Panc1 (cell line): ENCODE results near the gene PLEKHM2. TPM values are rescaled to one million over a fixed set of nuclear protein-coding genes. Genes with fewer than 3 reads are reported as not detected.

ENCODE experiments used
- ATAC-seq: fragments of 200-7000 bp; cut with Tn5 transposase; 2 replicates; pipeline ENCODE4 v1.9.1; 2020; ENCODE audit warnings: mild to moderate bottlenecking, moderate library complexity
- BruUV-seq: library from RNA; stranded (reverse); fragments of 400-500 nt; replicated peaks from 2 replicates; lab custom pipeline; 2021; lab: Mats Ljungman, UMichigan
- CTCF ChIA-PET: fragments of 300-600 bp; sonication (Branson Sonifier 250); formaldehyde crosslinking; loops from one replicate; lab custom pipeline; 2022; ENCODE audit warnings: antibody characterized with exemption; lab: Charles Lee
- POLR2A ChIA-PET: fragments of 300-600 bp; sonication (Branson Sonifier 250); formaldehyde crosslinking; loops from one replicate; lab custom pipeline; 2022; ENCODE audit warnings: antibody characterized with exemption; lab: Charles Lee
- DNase-seq: peaks from one replicate; pipeline ENCODE4 v3.0.0-alpha.2; 2010; ENCODE audit warnings: low read depth, low spot score
- H3K27ac ChIP-seq: 2 replicates; pipeline ENCODE4 v1.5.1; 2011; ENCODE audit warnings: mild to moderate bottlenecking, low read length, inconsistent platforms
- H3K27me3 ChIP-seq: fragments of 200-500 bp; sonication (Bioruptor generic); 2 replicates; pipeline ENCODE4 v1.6.0; 2014; ENCODE audit warnings: low read length, inconsistent platforms; ENCODE audit not compliant: control insufficient read depth, insufficient read depth
- H3K36me3 ChIP-seq: fragments of 200-500 bp; sonication (Bioruptor generic); 2 replicates; pipeline ENCODE4 v1.5.1; 2014; ENCODE audit warnings: inconsistent platforms, mild to moderate bottlenecking, low read length, moderate library complexity; ENCODE audit not compliant: control insufficient read depth, insufficient read depth
- H3K4me1 ChIP-seq: 2 replicates; pipeline ENCODE4 v1.5.1; 2011; ENCODE audit warnings: inconsistent platforms, mild to moderate bottlenecking, low read length, moderate library complexity; ENCODE audit not compliant: control insufficient read depth, insufficient read depth
- H3K4me3 ChIP-seq, 2 experiments: 2 replicates each; pipeline ENCODE4 v1.5.1; 2011 to 2012; ENCODE audit warnings: low read depth in 2 of 2, low read length in 2 of 2, mild to moderate bottlenecking in 2 of 2, inconsistent platforms in 1 of 2, moderate library complexity in 1 of 2
- H3K9me3 ChIP-seq: fragments of 200-500 bp; sonication (Bioruptor generic); 2 replicates; pipeline ENCODE4 v1.5.1; 2014; ENCODE audit warnings: low read depth, mild to moderate bottlenecking, inconsistent platforms, low read length, moderate library complexity; ENCODE audit not compliant: control insufficient read depth, insufficient read depth
- CTCF ChIP-seq: fragments of 450-650 bp; IDR thresholded peaks from 2 replicates; pipeline ENCODE4 v1.5.1; 2017; ENCODE audit warnings: mild to moderate bottlenecking
- POLR2AphosphoS5 ChIP-seq: IDR thresholded peaks from 2 replicates; pipeline ENCODE4 v1.6.1; 2012; ENCODE audit warnings: mild to moderate bottlenecking, low read depth, low read length, moderate library complexity
- REST ChIP-seq, 2 experiments: IDR thresholded peaks; 2 replicates each; pipeline ENCODE4 v1.6.1; 2011 to 2012; ENCODE audit warnings: low read depth in 2 of 2, control low read depth in 1 of 2, low read length in 1 of 2, mild to moderate bottlenecking in 1 of 2, moderate library complexity in 1 of 2; ENCODE audit not compliant: insufficient read depth in 1 of 2
- SIN3A ChIP-seq: IDR thresholded peaks from 2 replicates; pipeline ENCODE4 v1.6.1; 2012; ENCODE audit warnings: low read depth, mild to moderate bottlenecking, low read length, moderate library complexity, borderline replicate concordance; ENCODE audit not compliant: insufficient read depth
- TCF7L2 ChIP-seq: IDR thresholded peaks from 2 replicates; pipeline ENCODE4 v1.6.1; 2011; ENCODE audit warnings: mild to moderate bottlenecking, low read depth, low read length, inconsistent platforms
- in situ Hi-C: cut with HindIII; loops from 2 replicates; pipeline ENCODE4 v1.10.0; 2016; ENCODE audit warnings: low sequenced_read_pairs, low pct_unique_long_range_greater_than_20kb
- intact Hi-C: fragments of 100-400 bp; cut with micrococcal nuclease; formaldehyde crosslinking; loops from one replicate; pipeline ENCODE4 v1.10.0; 2022; ENCODE audit not compliant: unreplicated experiment
- total RNA-seq: library from RNA; stranded (reverse); gene quantifications from one replicate; pipeline ENCODE4 v1.2.1, GENCODE V29; 2021; ENCODE audit not compliant: unreplicated experiment

PLEKHM2 gene
- total RNA-seq, 1 experiment from 2014 or later = 54.6 TPM

GRCh38 chr1:15722836-15723532 lies 38.9 kb downstream of the PLEKHM2 start:
- Histone ChIP-seq H3K27ac (no peak overlapping the region), H3K4me1 (no peaks in the 10 kb centered on the region), H3K27me3 (no peaks in the 10 kb centered on the region), H3K36me3 (no peaks in the 10 kb centered on the region; the same call in 1 of the 2 replicates), H3K9me3 (no peaks in the 10 kb centered on the region), H3K4me3 (no peak overlapping the region)
- CTCF ChIA-PET = interaction anchor here (0.6 kb wide), 2 partner anchors 19 to 34 kb away, joined by 3 to 8 read pairs; partner anchors contain the start of gene TMEM82
- POLR2A ChIA-PET = interaction anchor here (0.6 kb wide), 1 partner anchor 108 kb away, joined by 8 read pairs; no protein-coding TSS in a partner anchor
- BruUV-seq = no TSS peak
- in situ Hi-C loops (no loop called here), intact Hi-C loops (no loop called here)
- TF ChIP-seq CTCF = no peak
- TF ChIP-seq TCF7L2 = no peak
- TF ChIP-seq REST (IDR thresholded peaks at IDR 0.05; ENCODE audit: insufficient read depth in 1 of 2, low read depth in 2 of 2, low read length in 1 of 2) = no peak
- no peak for TF ChIP-seq POLR2AphosphoS5
- no peak for TF ChIP-seq SIN3A
- DNase-seq = no peak
- no peak for ATAC-seq

- in situ Hi-C loops = no loop called here
- ChIA-PET CTCF (interaction anchor here (0.6 kb wide), 1 partner anchor 35 kb away, joined by 8 read pairs; no protein-coding TSS in a partner anchor), POLR2A (no interaction called here)
- H3K4me3 ChIP-seq = no peak overlapping the region
- no peaks in the 10 kb centered on the region for H3K4me1 ChIP-seq
- ATAC-seq (no peak), DNase-seq (no peak)
- no TSS peak for BruUV-seq
- no peak overlapping the region for H3K27ac ChIP-seq
- no peaks in the 10 kb centered on the region; the same call in 1 of the 2 replicates for H3K36me3 ChIP-seq
- TF ChIP-seq REST (IDR thresholded peaks at IDR 0.05; ENCODE audit: insufficient read depth in 1 of 2, low read depth in 2 of 2, low read length in 1 of 2) (no peak), SIN3A (no peak), TCF7L2 (no peak), POLR2AphosphoS5 (no peak), CTCF (no peak)
- H3K9me3 ChIP-seq = no peaks in the 10 kb centered on the region
- H3K27me3 ChIP-seq = no peaks in the 10 kb centered on the region
- intact Hi-C loops = no loop called here
Measured at GRCh38 chr1:15723631-15724246, 39.6 kb downstream of the PLEKHM2 start.
